ENCODE results near the gene AKTIP. TPM values are rescaled to one million over a fixed set of nuclear protein-coding genes. Genes with fewer than 3 reads are reported as not detected.

Gene AKTIP
- total and polyA plus RNA-seq, 2 of the 4 experiments (the other 2 are of a cell fraction): 17.7 to 19.9 TPM

DNA sequence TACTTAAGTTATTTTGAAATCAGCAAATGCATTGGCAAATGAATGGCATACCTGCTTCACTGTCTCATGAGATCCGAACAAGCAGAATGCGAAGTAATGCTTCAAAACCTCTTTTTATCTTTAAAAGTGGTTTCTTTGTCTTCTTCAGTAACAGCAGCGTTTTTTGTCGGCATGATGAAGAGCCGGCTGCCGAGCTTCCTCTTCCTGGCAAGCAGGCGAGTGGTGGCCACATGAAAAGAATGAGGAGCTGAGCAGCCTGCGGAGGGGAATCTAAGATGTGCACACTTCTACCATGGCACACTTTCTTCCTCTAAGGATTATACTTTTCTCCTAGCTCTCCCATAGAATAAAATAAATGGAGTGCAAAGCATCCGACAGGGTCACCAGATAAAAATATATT is 42.4 kb upstream of the AKTIP start (continued):
- TF ChIP-seq, protein P1, sequence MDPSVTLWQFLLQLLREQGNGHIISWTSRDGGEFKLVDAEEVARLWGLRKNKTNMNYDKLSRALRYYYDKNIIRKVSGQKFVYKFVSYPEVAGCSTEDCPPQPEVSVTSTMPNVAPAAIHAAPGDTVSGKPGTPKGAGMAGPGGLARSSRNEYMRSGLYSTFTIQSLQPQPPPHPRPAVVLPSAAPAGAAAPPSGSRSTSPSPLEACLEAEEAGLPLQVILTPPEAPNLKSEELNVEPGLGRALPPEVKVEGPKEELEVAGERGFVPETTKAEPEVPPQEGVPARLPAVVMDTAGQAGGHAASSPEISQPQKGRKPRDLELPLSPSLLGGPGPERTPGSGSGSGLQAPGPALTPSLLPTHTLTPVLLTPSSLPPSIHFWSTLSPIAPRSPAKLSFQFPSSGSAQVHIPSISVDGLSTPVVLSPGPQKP (IDR thresholded peaks at IDR 0.05; ENCODE audit: borderline replicate concordance, low read depth, low read length): no peak
- TF ChIP-seq RFX5 (IDR thresholded peaks at IDR 0.05; ENCODE audit: low read depth, low read length): no peak

DNA sequence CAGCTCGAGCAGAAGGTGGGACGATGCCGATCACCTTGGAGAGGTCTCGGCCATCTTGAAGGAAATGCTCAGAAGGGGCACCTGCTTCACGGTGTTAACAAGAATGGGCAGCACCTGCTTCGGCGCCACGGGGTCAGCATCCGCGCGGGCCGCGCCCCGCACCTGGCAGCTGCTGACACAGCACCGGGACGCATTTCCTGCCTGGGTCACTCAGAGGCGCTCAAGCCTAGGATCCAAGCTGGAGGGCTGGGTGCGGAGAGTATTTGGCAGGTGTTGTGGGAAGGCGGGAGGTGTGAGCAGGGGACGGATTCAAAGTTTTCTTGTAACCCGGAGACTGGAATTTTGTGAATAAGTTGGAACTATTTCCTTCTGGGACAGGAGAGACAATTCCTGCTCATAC is 39.3 kb upstream of the AKTIP start:
- H2BK15ac ChIP-seq (ENCODE audit: low read depth, low read length): no peak overlapping the region
- H3K9ac ChIP-seq (ENCODE audit: low read depth, low read length): no peak overlapping the region
- H3K4me3 ChIP-seq (ENCODE audit: insufficient read depth, low read depth, low read length): no peak overlapping the region
- H2AFZ ChIP-seq (replicated peaks; ENCODE audit: low read length, poor library complexity): no peak overlapping the region
- H3K9me1 ChIP-seq (ENCODE audit: insufficient read depth, low read length): no peaks in the 10 kb centered on the region
- intact Hi-C loops (cut with micrococcal nuclease) (loop anchor here (10.0 kb wide), 1 partner anchor 1383 kb away; no protein-coding TSS in a partner anchor), dilution Hi-C loops (cut with HindIII; ENCODE audit: low sequenced_read_pairs, unreplicated experiment) (no loop called here), in situ Hi-C loops (cut with MboI; ENCODE audit: low sequenced_read_pairs) (no loop called here)
- no peak overlapping the region for H2BK120ac ChIP-seq (ENCODE audit: low read depth, low read length)
- no peaks in the 10 kb centered on the region for H3K4me1 ChIP-seq (ENCODE audit: control insufficient read depth, insufficient read depth, low read length)
- ATAC-seq (ENCODE audit: low read depth) (no peak), DNase-seq (no peak)
- peaks cover 23% of the 10 kb centered on the region for H3K27me3 ChIP-seq (ENCODE audit: control insufficient read depth, insufficient read depth, low read length)
- H4K5ac ChIP-seq (ENCODE audit: low read depth, low read length): no peak overlapping the region
- ChIA-PET POLR2A (ENCODE audit: unreplicated experiment) (no interaction called here), CTCF (no interaction called here)
- H2AK9ac ChIP-seq (replicated peaks; ENCODE audit: low read depth, low read length, poor library complexity): no peak overlapping the region
- no peaks in the 10 kb centered on the region for H3K9me3 ChIP-seq (ENCODE audit: control insufficient read depth, insufficient read depth, low read length)
- H3K56ac ChIP-seq (ENCODE audit: extremely low read depth, insufficient read depth, low read length): no peak overlapping the region
- no peaks in the 10 kb centered on the region for H3K79me1 ChIP-seq (ENCODE audit: low read depth in 1 of 2, low read length in 2 of 2)
- no TSS peak for BruUV-seq (replicated peaks)
- WGBS, 2 experiments (ENCODE audit: extremely low coverage in 2 of 2, insufficient read length in 1 of 2): 86% methylated on average over 4 of the region's 21 CpGs; no CpG with 5 or more reads in 1 of the 2 experiments
- no peak overlapping the region for H3K14ac ChIP-seq (replicated peaks; ENCODE audit: low read depth, low read length)
- H3K27ac ChIP-seq (ENCODE audit: insufficient read depth, low read length): no peak overlapping the region
- H3K18ac ChIP-seq (ENCODE audit: low read depth, low read length): no peak overlapping the region
- H4K8ac ChIP-seq (ENCODE audit: low read depth in 2 of 2, low read length in 2 of 2): no peak overlapping the region
- no peak overlapping the region for H3K23ac ChIP-seq (ENCODE audit: low read depth, low read length)
- H3K36me3 ChIP-seq (ENCODE audit: control insufficient read depth, insufficient read depth, low read length): no peaks in the 10 kb centered on the region
- no peak overlapping the region for H4K91ac ChIP-seq (ENCODE audit: insufficient read depth, low read depth, low read length)
- H2BK5ac ChIP-seq (ENCODE audit: low read depth, low read length, poor library complexity, severe bottlenecking): no peak overlapping the region
- H2BK20ac ChIP-seq (ENCODE audit: low read depth, low read length): no peak overlapping the region
- no peak overlapping the region for H3K4ac ChIP-seq (ENCODE audit: low read depth, low read length)
- H3K4me2 ChIP-seq (ENCODE audit: low read depth, low read length): no peak overlapping the region
- H4K20me1 ChIP-seq (ENCODE audit: insufficient read depth, low read length): no peaks in the 10 kb centered on the region
- no peak overlapping the region for H2AK5ac ChIP-seq (ENCODE audit: low read depth, low read length)
- TF ChIP-seq CHD1 (IDR thresholded peaks at IDR 0.05; ENCODE audit: low read depth, low read length): no peak
- TF ChIP-seq, protein P2, sequence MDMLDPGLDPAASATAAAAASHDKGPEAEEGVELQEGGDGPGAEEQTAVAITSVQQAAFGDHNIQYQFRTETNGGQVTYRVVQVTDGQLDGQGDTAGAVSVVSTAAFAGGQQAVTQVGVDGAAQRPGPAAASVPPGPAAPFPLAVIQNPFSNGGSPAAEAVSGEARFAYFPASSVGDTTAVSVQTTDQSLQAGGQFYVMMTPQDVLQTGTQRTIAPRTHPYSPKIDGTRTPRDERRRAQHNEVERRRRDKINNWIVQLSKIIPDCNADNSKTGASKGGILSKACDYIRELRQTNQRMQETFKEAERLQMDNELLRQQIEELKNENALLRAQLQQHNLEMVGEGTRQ (IDR thresholded peaks at IDR 0.05; ENCODE audit: low read depth, low read length): no peak
- no peak for TF ChIP-seq CEBPB (IDR thresholded peaks at IDR 0.05; ENCODE audit: low read depth, low read length)
- no peak for TF ChIP-seq RCOR1 (IDR thresholded peaks at IDR 0.05; ENCODE audit: insufficient replicate concordance, low read length)
- TF ChIP-seq NFE2L2 (IDR thresholded peaks at IDR 0.05; ENCODE audit: low read depth, low read length): no peak
- no peak for TF ChIP-seq POLR2A (IDR thresholded peaks at IDR 0.05; ENCODE audit: low read depth, low read length)
- TF ChIP-seq, protein P3, sequence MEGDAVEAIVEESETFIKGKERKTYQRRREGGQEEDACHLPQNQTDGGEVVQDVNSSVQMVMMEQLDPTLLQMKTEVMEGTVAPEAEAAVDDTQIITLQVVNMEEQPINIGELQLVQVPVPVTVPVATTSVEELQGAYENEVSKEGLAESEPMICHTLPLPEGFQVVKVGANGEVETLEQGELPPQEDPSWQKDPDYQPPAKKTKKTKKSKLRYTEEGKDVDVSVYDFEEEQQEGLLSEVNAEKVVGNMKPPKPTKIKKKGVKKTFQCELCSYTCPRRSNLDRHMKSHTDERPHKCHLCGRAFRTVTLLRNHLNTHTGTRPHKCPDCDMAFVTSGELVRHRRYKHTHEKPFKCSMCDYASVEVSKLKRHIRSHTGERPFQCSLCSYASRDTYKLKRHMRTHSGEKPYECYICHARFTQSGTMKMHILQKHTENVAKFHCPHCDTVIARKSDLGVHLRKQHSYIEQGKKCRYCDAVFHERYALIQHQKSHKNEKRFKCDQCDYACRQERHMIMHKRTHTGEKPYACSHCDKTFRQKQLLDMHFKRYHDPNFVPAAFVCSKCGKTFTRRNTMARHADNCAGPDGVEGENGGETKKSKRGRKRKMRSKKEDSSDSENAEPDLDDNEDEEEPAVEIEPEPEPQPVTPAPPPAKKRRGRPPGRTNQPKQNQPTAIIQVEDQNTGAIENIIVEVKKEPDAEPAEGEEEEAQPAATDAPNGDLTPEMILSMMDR (conservative IDR thresholded peaks at IDR 0.05; ENCODE audit: low read depth, low read length): no peak
- no peak for TF ChIP-seq FOS (IDR thresholded peaks at IDR 0.05; ENCODE audit: low read depth, low read length)
- no peak for TF ChIP-seq MXI1 (IDR thresholded peaks at IDR 0.05; ENCODE audit: borderline replicate concordance, low read depth, low read length)
- no peak for TF ChIP-seq BHLHE40 (IDR thresholded peaks at IDR 0.05; ENCODE audit: low read depth, low read length)
- no peak for TF ChIP-seq SMC3 (IDR thresholded peaks at IDR 0.05; ENCODE audit: low read depth, low read length)
- TF ChIP-seq MAZ (IDR thresholded peaks at IDR 0.05; ENCODE audit: borderline replicate concordance, low read depth, low read length): no peak
- no peak for TF ChIP-seq MAFK (IDR thresholded peaks at IDR 0.05; ENCODE audit: low read depth, low read length)
- no peak for TF ChIP-seq RAD21 (IDR thresholded peaks at IDR 0.05; ENCODE audit: low read length)
